B cell (primary cell): ENCODE data around the gene TP53. TPM values are rescaled to one million over a fixed set of nuclear protein-coding genes. Genes with fewer than 3 reads are reported as not detected.
"Not testable (repeated sequence)": the region's sequence is repeated elsewhere in the genome, so short reads cannot be mapped to it uniquely, and the experiment has no call there.

Source experiments
- ATAC-seq: fragments of 200-7000 bp; cut with Tn5 transposase; one replicate; pipeline ENCODE4 v1.10.0; 2021; ENCODE audit warnings: low read depth, mild to moderate bottlenecking, moderate number of reproducible peaks, moderate library complexity
- CTCF ChIA-PET: fragments of 350-600 bp; sonication (Branson Sonifier 250); formaldehyde crosslinking; loops from one replicate; lab custom pipeline; 2021; ENCODE audit warnings: antibody characterized with exemption, inconsistent platforms; lab: Charles Lee
- POLR2A ChIA-PET: fragments of 350-600 bp; sonication (Branson Sonifier 250); formaldehyde crosslinking; loops from one replicate; lab custom pipeline; 2021; ENCODE audit warnings: antibody characterized with exemption; lab: Charles Lee
- DNase-seq: peaks from one replicate; pipeline ENCODE4 v3.0.0; 2013
- H2AFZ ChIP-seq: 2 replicates; pipeline ENCODE4 v1.6.1; 2012; ENCODE audit warnings: mild to moderate bottlenecking, low read depth, low read length; ENCODE audit not compliant: insufficient read depth, poor library complexity, severe bottlenecking
- H3K27ac ChIP-seq, 2 donors: 1 replicate in 1 of 2; 2 replicates in 1 of 2; pipeline ENCODE4 v1.5.1; 2012 to 2013; ENCODE audit warnings: low read length in 2 of 2, mild to moderate bottlenecking in 2 of 2, moderate library complexity in 1 of 2
- H3K27me3 ChIP-seq, 4 experiments: fragments of 200-600 bp in 1 of 4; sonication (generic) in 1 of 4; replicated peaks in 1 of 4; 1 replicate in 2 of 4; 2 replicates in 2 of 4; pipeline versions ENCODE4 v1.6.1 to v1.7.0; 2013 to 2016; ENCODE audit warnings: low read length in 3 of 4, mild to moderate bottlenecking in 2 of 4, mixed read lengths in 1 of 4, moderate library complexity in 1 of 4; ENCODE audit not compliant: insufficient read depth in 4 of 4, control insufficient read depth in 3 of 4; ENCODE audit errors: control extremely low read depth in 1 of 4
- H3K36me3 ChIP-seq, 2 experiments: replicated peaks in 1 of 2; 1 replicate in 1 of 2; 2 replicates in 1 of 2; pipeline versions ENCODE4 v1.6.1 to v1.7.1; 2013; ENCODE audit warnings: low read length in 1 of 2; ENCODE audit not compliant: insufficient read depth in 2 of 2, control insufficient read depth in 1 of 2; ENCODE audit errors: control extremely low read depth in 1 of 2, extremely low read depth in 1 of 2
- H3K4me1 ChIP-seq, 2 donors: fragments of 200-600 bp in 1 of 2; sonication (generic) in 1 of 2; 1 replicate in 1 of 2; 2 replicates in 1 of 2; pipeline versions ENCODE4 v1.5.1 to v1.6.1; 2013 to 2017; ENCODE audit warnings: low read length in 2 of 2; ENCODE audit not compliant: control insufficient read depth in 2 of 2, insufficient read depth in 2 of 2
- H3K4me2 ChIP-seq: replicated peaks from 2 replicates; pipeline ENCODE3; 2012; ENCODE audit warnings: mild to moderate bottlenecking, low read depth, low read length; ENCODE audit not compliant: poor library complexity, severe bottlenecking
- H3K4me3 ChIP-seq, 5 experiments: fragments of 200-600 bp in 1 of 5; sonication (generic) in 1 of 5; 1 replicate in 3 of 5; 2 replicates in 2 of 5; pipeline versions ENCODE4 v1.5.1 to v1.7.0; 2011 to 2016; ENCODE audit warnings: low read length in 4 of 5, mild to moderate bottlenecking in 4 of 5, low read depth in 2 of 5, control low read depth in 1 of 5, moderate library complexity in 1 of 5; ENCODE audit not compliant: insufficient read depth in 1 of 5; ENCODE audit errors: control extremely low read depth in 1 of 5, extremely low read depth in 1 of 5
- H3K79me2 ChIP-seq: fragments of 200-600 bp; sonication (generic); one replicate; pipeline ENCODE4 v1.6.0; 2016; ENCODE audit warnings: low read length; ENCODE audit not compliant: control insufficient read depth, insufficient read depth
- H3K9ac ChIP-seq: fragments of 200-600 bp; sonication (generic); 2 replicates; pipeline ENCODE4 v1.6.1; 2017; ENCODE audit warnings: mild to moderate bottlenecking, low read length, moderate library complexity
- H3K9me3 ChIP-seq, 3 donors: one replicate each; pipeline versions ENCODE4 v1.6.1 to v1.7.1; 2013; ENCODE audit warnings: low read length in 2 of 3; ENCODE audit not compliant: control insufficient read depth in 2 of 3, insufficient read depth in 1 of 3; ENCODE audit errors: control extremely low read depth in 1 of 3
- H4K20me1 ChIP-seq: 2 replicates; pipeline ENCODE4 v1.6.0; 2012; ENCODE audit warnings: mild to moderate bottlenecking, low read length; ENCODE audit not compliant: insufficient read depth, control insufficient read depth, poor library complexity, severe bottlenecking
- H3K27ac Mint-ChIP-seq: one replicate; pipeline ENCODE4 v1.8.0; 2021; ENCODE audit warnings: mixed read lengths
- H3K27me3 Mint-ChIP-seq: one replicate; pipeline ENCODE4 v1.8.0; 2021; ENCODE audit warnings: mixed read lengths
- H3K4me1 Mint-ChIP-seq: one replicate; pipeline ENCODE4 v1.8.0; 2021; ENCODE audit warnings: mixed read lengths
- H3K4me3 Mint-ChIP-seq: one replicate; pipeline ENCODE4 v1.8.0; 2021; ENCODE audit warnings: mixed read lengths
- H3K9me3 Mint-ChIP-seq: one replicate; pipeline ENCODE4 v1.8.0; 2022; ENCODE audit warnings: mixed read lengths; ENCODE audit not compliant: insufficient read depth
- EZH2 ChIP-seq: IDR thresholded peaks from 2 replicates; pipeline ENCODE4 v1.6.1; 2012; ENCODE audit warnings: borderline replicate concordance, low read depth, mild to moderate bottlenecking, moderate library complexity, low read length; ENCODE audit not compliant: insufficient read depth, poor library complexity, severe bottlenecking
- WGBS: methylation state at CpG from one replicate; pipeline ENCODE4 v1.1.5; 2013; ENCODE audit warnings: missing lambda C conversion rate; ENCODE audit not compliant: insufficient coverage; 5-methylcytosine and 5-hydroxymethylcytosine counted together
- intact Hi-C: fragments of 100-400 bp; cut with micrococcal nuclease; formaldehyde crosslinking; loops from one replicate; pipeline ENCODE4 v1.10.0; 2022
- polyA plus RNA-seq: library from polyadenylated mRNA; depleted of rRNA; stranded (reverse); fragments of >200 nt; gene quantifications from 2 replicates; pipeline ENCODE4 v1.2.3, GENCODE V29; 2012
- total RNA-seq, 2 donors: library from RNA; stranded (reverse); fragments of 120-200 nt in 1 of 2; gene quantifications; 1 replicate in 1 of 2; 2 replicates in 1 of 2; pipeline versions ENCODE4 v1.2.3 to v1.2.4, GENCODE V29; 2013 to 2022
- TF ChIP-seq, protein P1 (sequence below): fragments of 200-600 bp; IDR thresholded peaks from one replicate; pipeline ENCODE4 v1.8.0; 2022; ENCODE audit warnings: antibody characterized with exemption, mild to moderate bottlenecking

TP53 gene
- total and polyA plus RNA-seq, 2 donors (not counting 1 experiment from before 2014, with no cell fraction given): 76.1 to 89.9 TPM

DNA sequence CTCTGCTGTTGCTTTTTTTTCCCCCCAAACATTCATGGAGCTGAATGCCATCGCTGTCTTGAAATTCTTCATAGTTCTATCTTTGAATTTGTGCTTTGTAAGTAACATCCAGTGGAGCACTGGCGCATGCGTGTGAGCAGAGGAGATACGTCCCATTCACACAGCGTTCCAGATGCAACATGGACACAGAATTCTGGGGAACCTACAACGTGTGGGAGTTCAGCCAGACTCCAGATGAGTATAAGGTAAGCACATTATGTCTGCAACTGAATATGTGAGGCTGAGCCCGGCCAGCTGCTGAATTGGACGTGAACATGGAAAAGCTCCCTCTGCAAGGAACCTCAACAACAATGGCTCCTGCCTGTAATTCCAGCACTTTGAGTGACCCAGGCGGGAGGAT lies 40.8 kb downstream of the TP53 start:
- DNase-seq (no peak), ATAC-seq (no peak)
- Histone ChIP-seq H3K9ac (no peak overlapping the region), H3K36me3 (no peaks in the 10 kb centered on the region), H4K20me1 (no peaks in the 10 kb centered on the region), H3K79me2 (no peaks in the 10 kb centered on the region), H2AFZ (no peak overlapping the region), H3K4me2 (no peak overlapping the region), H3K4me3 (no peak overlapping the region), H3K27ac (no peak overlapping the region), H3K9me3 (peaks cover 0 to 6% (median 0%) of the 10 kb centered on the region in 3 donors), H3K27me3 (peaks cover 0 to 34% (median 17%) of the 10 kb centered on the region in 4 experiments), H3K4me1 (peaks cover 15 to 24% of the 10 kb centered on the region in 2 donors)
- no peak for TF ChIP-seq EZH2
- intact Hi-C loops: no loop called here
- no peak overlapping the region for H3K27ac Mint-ChIP-seq
- H3K27me3 Mint-ChIP-seq: peaks cover 26% of the 10 kb centered on the region
- no peak overlapping the region for H3K4me3 Mint-ChIP-seq
- no peaks in the 10 kb centered on the region for H3K9me3 Mint-ChIP-seq
- peaks cover 20% of the 10 kb centered on the region for H3K4me1 Mint-ChIP-seq
- 95% methylated on average over 8 of the region's 9 CpGs for WGBS
- ChIA-PET CTCF (interaction anchor here (0.7 to 1.7 kb wide), 3 partner anchors 15 to 133 kb away, joined by 3 to 4 read pairs (median 3); no protein-coding TSS in a partner anchor), POLR2A (no interaction called here)

DNA sequence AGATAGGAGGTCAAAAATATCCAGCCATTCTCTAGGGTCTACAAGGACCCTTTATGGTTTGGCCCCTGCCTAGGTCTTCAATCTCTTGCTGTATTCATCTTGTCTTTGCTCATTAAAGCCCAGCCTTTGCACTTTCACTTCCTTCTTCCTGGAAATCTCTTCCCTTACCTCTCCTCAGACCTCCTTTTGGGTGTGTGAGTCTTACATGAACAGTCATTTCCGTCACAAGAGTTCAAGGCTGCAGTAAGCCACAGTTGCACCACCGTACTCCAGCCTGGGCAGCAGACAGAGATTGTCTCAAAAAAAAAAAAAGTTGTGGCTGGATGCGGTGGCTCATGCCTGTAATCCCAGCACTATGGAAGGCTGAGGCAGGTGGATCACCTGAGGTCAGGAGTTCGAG lies 42.5 kb downstream of the TP53 start:
- 57% methylated on average over 3 of the region's 4 CpGs for WGBS
- Histone ChIP-seq H3K9ac (no peak overlapping the region), H3K27ac (no peak overlapping the region), H3K79me2 (no peaks in the 10 kb centered on the region), H3K4me2 (no peak overlapping the region), H3K27me3 (peaks cover 0 to 19% (median 6%) of the 10 kb centered on the region in 4 experiments), H2AFZ (no peak overlapping the region), H4K20me1 (no peaks in the 10 kb centered on the region), H3K4me3 (no peak overlapping the region), H3K36me3 (no peaks in the 10 kb centered on the region), H3K4me1 (peaks cover under 1 to 8% of the 10 kb centered on the region in 2 donors), H3K9me3 (no peaks in the 10 kb centered on the region)
- TF ChIP-seq, protein P1, sequence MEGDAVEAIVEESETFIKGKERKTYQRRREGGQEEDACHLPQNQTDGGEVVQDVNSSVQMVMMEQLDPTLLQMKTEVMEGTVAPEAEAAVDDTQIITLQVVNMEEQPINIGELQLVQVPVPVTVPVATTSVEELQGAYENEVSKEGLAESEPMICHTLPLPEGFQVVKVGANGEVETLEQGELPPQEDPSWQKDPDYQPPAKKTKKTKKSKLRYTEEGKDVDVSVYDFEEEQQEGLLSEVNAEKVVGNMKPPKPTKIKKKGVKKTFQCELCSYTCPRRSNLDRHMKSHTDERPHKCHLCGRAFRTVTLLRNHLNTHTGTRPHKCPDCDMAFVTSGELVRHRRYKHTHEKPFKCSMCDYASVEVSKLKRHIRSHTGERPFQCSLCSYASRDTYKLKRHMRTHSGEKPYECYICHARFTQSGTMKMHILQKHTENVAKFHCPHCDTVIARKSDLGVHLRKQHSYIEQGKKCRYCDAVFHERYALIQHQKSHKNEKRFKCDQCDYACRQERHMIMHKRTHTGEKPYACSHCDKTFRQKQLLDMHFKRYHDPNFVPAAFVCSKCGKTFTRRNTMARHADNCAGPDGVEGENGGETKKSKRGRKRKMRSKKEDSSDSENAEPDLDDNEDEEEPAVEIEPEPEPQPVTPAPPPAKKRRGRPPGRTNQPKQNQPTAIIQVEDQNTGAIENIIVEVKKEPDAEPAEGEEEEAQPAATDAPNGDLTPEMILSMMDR: no peak
- TF ChIP-seq EZH2: no peak
- no peaks in the 10 kb centered on the region for H3K9me3 Mint-ChIP-seq
- DNase-seq (no peak), ATAC-seq (no peak)
- ChIA-PET CTCF (no interaction called here), POLR2A (no interaction called here)
- no peak overlapping the region for H3K27ac Mint-ChIP-seq
- H3K4me1 Mint-ChIP-seq: peaks cover 6% of the 10 kb centered on the region
- H3K27me3 Mint-ChIP-seq: peaks cover 12% of the 10 kb centered on the region
- H3K4me3 Mint-ChIP-seq: no peak overlapping the region
- intact Hi-C loops: no loop called here

DNA sequence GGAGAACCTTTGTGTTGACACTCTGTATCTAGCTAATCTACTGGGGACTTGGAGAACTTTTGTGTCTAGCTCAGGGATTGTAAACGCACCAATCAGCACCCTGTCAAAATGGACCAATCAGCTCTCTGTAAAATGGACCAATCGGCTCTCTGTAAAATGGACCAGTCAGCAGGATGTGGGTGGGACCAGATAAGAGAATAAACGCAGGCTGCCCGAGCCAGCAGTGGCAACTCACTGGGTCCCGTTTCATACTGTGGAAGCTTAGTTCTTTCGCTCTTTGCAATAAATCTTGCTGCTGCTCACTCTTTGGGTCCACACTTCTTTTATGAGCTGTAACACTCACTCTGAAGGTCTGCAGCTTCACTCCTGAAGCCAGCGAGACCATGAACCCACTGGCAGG lies 45.7 kb downstream of the TP53 start:
- intact Hi-C loops, H3K9me3 Mint-ChIP-seq, H4K20me1 ChIP-seq, DNase-seq, H3K9me3 ChIP-seq, H3K4me2 ChIP-seq, H3K27me3 ChIP-seq, H3K36me3 ChIP-seq, H3K4me1 Mint-ChIP-seq, H3K27me3 Mint-ChIP-seq, H3K4me1 ChIP-seq, H3K4me3 Mint-ChIP-seq, H3K4me3 ChIP-seq, ATAC-seq, H3K9ac ChIP-seq, H3K79me2 ChIP-seq, H3K27ac ChIP-seq, H3K27ac Mint-ChIP-seq, H2AFZ ChIP-seq: not testable (repeated sequence)
- POLR2A ChIA-PET: interaction anchor here (0.7 kb wide), 1 partner anchor 26 kb away, joined by 3 read pairs; no protein-coding TSS in a partner anchor
- CTCF ChIA-PET: interaction anchor here (2.0 kb wide), 1 partner anchor 9 kb away, joined by 6 read pairs; no protein-coding TSS in a partner anchor
- WGBS: 60% methylated on average over 5 of the region's 7 CpGs
